ENCODE results near the gene FSTL4. TPM values are rescaled to one million over a fixed set of nuclear protein-coding genes. Genes with fewer than 3 reads are reported as not detected.

The FSTL4 gene
- total and polyA plus RNA-seq, 2 experiments from 2014 or later = 1.4 to 2.8 TPM

DNA sequence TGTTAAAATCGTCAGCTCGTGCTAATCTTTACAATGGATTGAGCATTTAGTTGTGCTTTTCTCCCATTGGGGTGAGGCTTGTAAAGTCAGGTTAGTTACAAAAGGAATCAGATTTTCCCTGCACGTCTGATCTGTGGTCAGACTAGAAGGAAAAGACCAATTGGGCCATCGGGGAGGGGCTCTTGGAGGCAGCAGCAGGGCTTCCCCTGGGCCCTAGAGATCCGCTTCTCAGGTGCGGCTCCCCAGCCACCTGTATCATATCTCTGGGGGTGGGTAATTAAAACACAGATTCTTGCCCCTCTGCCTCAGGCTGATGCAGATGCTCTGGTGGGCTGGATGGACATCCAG, 360.2 kb downstream of the FSTL4 start:
- peak; percentile 64 for ATAC-seq
- Mint-ChIP-seq H3K4me1 (peaks cover 11% of the 10 kb centered on the region), H3K36me3 (ENCODE audit: low read depth) (no peaks in the 10 kb centered on the region), H3K9me3 (no peaks in the 10 kb centered on the region; the same call in 2 of the 3 replicates), H3K27ac (no peak overlapping the region), H3K4me3 (peak overlapping the region; percentile 60), H3K27me3 (ENCODE audit: insufficient read depth, low read depth, poor library complexity) (peaks cover 7% of the 10 kb centered on the region)
- Histone ChIP-seq H4K20me1 (replicated peaks; ENCODE audit: insufficient read depth) (no peaks in the 10 kb centered on the region), H3K27me3 (ENCODE audit: insufficient read depth) (no peaks in the 10 kb centered on the region), H3K4me2 (peak overlapping the region; percentile 38; the same call in 1 of the 2 replicates), H3K4me1 (ENCODE audit: insufficient read depth) (no peaks in the 10 kb centered on the region), H3K9me2 (ENCODE audit: insufficient read depth) (no peaks in the 10 kb centered on the region), H3K4me3 (no peak overlapping the region), H3F3A (replicated peaks; ENCODE audit: low read depth) (no peaks in the 10 kb centered on the region), H2AFZ (peak overlapping the region; percentile 85), H3K36me3 (ENCODE audit: insufficient read depth) (no peaks in the 10 kb centered on the region), H3K27ac (ENCODE audit: low read depth) (no peak overlapping the region), H3K79me2 (replicated peaks; ENCODE audit: insufficient read depth) (no peaks in the 10 kb centered on the region)
- TF ChIP-seq ZNF331 (CRISPR knock-in tag; IDR thresholded peaks at IDR 0.05; ENCODE audit: low read depth) (no peak), STAT1 (IDR thresholded peaks at IDR 0.05; ENCODE audit: unreplicated experiment) (no peak), CTCF (conservative IDR thresholded peaks at IDR 0.05; ENCODE audit: low read depth in 2 of 2) (no peak), NANOG (IDR thresholded peaks at IDR 0.05; ENCODE audit: borderline replicate concordance) (no peak), CREB1 (CRISPR knock-in tag; IDR thresholded peaks at IDR 0.05; ENCODE audit: low read depth) (no peak), ETS1 (IDR thresholded peaks at IDR 0.05) (no peak), EZH2 (IDR thresholded peaks at IDR 0.05; ENCODE audit: low read depth, unreplicated experiment) (no peak), POLR2AphosphoS5 (IDR thresholded peaks at IDR 0.05; ENCODE audit: low read depth) (no peak), ZNF114 (CRISPR knock-in tag; IDR thresholded peaks at IDR 0.05) (no peak), ZNF462 (CRISPR knock-in tag; IDR thresholded peaks at IDR 0.05) (no peak), EZH2phosphoT487 (IDR thresholded peaks at IDR 0.05; ENCODE audit: unreplicated experiment) (no peak), JUNB (IDR thresholded peaks at IDR 0.05; ENCODE audit: unreplicated experiment) (no peak)
- TF ChIP-seq, protein P1, sequence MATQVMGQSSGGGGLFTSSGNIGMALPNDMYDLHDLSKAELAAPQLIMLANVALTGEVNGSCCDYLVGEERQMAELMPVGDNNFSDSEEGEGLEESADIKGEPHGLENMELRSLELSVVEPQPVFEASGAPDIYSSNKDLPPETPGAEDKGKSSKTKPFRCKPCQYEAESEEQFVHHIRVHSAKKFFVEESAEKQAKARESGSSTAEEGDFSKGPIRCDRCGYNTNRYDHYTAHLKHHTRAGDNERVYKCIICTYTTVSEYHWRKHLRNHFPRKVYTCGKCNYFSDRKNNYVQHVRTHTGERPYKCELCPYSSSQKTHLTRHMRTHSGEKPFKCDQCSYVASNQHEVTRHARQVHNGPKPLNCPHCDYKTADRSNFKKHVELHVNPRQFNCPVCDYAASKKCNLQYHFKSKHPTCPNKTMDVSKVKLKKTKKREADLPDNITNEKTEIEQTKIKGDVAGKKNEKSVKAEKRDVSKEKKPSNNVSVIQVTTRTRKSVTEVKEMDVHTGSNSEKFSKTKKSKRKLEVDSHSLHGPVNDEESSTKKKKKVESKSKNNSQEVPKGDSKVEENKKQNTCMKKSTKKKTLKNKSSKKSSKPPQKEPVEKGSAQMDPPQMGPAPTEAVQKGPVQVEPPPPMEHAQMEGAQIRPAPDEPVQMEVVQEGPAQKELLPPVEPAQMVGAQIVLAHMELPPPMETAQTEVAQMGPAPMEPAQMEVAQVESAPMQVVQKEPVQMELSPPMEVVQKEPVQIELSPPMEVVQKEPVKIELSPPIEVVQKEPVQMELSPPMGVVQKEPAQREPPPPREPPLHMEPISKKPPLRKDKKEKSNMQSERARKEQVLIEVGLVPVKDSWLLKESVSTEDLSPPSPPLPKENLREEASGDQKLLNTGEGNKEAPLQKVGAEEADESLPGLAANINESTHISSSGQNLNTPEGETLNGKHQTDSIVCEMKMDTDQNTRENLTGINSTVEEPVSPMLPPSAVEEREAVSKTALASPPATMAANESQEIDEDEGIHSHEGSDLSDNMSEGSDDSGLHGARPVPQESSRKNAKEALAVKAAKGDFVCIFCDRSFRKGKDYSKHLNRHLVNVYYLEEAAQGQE (IDR thresholded peaks at IDR 0.05; ENCODE audit: unreplicated experiment) = no peak
- peak; percentile 41 for DNase-seq (ENCODE audit: low spot score)
